Stimulated activated CD4-positive, alpha-beta T cell treated with anti-CD3 and anti-CD28 coated beads, TNF-alpha, amount 100 ng/mL, for 4 hours (primary cell): ENCODE results near the gene EXOC4.
"Not testable (repeated sequence)": the region's sequence is repeated elsewhere in the genome, so short reads cannot be mapped to it uniquely, and the experiment has no call there.

Experiments
- DNase-seq, 3 experiments: peaks; one replicate each; pipeline ENCODE4 v3.0.0-alpha.2; 2020; ENCODE audit warnings: low read depth in 3 of 3

Gene EXOC4

DNA sequence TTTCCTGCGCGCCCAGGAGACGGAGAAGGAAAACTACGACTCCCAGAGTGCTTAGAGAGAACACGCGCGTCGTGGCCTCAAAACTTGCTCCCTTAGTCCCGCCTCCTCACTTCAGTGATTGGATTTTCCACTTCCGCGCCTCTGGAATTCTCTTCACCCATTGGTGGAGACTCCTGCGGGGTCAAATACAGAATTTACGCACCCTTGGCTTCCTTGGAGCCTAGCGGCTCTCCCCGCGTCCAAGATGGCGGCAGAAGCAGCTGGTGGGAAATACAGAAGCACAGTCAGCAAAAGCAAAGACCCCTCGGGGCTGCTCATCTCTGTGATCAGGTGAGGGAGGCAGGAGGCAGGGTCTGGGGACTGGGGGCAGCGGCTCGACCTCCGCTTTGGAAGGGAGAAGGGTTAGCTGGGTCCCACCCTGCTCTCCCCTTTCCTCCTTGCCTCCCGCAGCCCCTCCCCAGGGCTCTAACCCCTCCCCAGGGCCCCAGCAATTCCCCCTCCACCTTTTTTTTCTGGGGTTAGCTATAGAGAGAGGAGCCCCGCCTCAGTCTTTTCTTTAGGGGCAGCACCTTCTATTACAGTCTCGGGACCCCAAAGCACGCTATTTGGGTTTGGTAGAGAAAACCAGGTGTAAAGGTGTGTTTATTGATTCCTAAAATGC lies at the start of gene EXOC4:
TSS of gene EXOC4 (plus strand) at position 221 of the 661 bp plus-strand sequence.
- peak; percentile 56 to 85 (median 83) for DNase-seq

DNA sequence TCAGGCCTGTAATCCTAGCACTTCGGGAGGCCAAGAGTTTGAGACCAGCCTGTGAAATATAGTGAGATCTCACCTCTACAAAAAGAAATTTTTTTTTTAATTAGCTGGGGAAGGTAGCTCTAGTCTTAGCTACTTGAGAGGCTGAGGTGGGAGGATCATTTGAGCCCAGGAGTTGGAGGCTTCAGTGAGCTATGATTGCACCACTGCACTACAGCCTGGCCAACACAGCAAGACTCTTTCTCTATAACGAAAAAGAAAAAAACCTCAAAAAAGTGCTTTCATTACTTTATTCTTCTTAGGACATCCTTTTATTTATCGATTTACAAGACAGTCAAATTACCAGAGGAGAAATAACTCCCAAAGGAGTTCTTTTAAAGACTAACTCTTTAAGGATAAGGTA lies 49.4 kb upstream of the EXOC4 start:
- DNase-seq = no peak

DNA sequence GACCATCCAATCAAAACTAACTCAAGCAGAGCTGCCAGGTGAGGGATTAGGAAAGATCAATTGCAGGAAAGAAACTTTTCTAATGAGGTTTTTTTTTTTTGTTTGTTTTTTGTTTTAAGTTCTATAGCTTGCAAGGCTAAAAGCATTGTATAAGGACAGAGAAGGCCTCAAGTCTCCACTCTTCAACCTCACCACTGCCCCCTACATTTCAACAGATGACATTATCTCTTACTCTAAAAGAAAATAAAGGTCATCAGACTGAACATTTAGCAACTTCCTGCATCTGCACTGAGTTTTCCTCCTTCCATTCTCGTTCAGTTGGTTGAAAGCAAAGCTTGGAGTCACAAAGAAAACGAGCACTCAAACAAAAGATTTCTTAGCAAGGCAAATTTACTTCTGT lies 45.2 kb upstream of the EXOC4 start:
- DNase-seq = no peak

DNA sequence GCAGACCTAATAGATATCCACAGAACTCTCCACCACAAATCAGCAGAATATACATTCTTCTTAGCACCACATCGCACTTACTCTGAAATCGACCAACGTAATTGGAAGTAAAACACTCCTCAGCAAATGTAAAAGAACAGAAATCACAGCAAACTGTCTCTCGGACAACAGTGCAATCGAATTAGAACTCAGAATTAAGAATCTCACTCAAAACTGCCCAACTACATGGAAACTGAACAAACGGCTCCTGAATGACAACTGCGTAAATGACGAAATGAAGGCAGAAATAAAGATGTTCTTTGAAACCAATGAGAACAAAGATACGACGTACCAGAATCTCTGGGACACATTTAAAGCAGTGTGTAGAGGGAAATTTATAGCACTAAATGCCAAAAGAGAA lies 42.1 kb upstream of the EXOC4 start:
- DNase-seq = not testable (repeated sequence)

DNA sequence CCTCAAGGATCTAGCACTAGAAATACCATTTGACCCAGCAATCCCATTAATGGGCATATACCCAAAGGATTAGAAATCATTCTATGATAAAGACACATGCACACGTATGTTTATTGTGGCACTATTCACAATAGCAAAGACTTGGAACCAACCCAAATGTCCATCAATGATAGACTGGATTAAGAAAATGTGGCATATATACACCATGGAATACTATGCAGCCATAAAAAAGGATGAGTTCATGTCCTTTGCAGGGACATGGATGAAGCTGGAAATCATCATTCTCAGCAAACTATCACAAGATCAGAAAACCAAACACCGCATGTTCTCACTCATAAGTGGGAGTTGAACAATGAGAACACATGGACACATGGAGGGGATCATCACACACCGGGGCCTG lies 39.1 kb upstream of the EXOC4 start:
- not testable (repeated sequence) for DNase-seq

DNA sequence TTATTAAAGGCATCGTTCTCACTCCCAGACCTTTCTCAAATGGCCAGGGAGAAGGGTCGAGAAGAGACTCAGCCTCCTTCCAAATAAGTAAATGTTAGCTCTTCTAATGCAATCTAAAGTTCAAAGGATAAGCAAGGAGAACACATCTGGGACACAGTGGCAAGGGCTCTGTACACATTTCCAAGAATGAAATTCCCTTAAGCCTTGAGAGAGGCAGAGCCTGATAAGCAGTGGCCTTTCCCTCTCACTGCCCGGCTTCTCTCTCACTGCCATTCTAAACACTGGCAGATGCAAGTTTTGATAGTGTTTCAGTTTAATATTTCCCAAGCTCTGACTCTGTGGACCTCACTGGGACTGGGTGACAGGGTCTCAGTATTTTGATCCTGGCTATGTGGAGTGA lies 35.1 kb upstream of the EXOC4 start:
- DNase-seq = no peak

DNA sequence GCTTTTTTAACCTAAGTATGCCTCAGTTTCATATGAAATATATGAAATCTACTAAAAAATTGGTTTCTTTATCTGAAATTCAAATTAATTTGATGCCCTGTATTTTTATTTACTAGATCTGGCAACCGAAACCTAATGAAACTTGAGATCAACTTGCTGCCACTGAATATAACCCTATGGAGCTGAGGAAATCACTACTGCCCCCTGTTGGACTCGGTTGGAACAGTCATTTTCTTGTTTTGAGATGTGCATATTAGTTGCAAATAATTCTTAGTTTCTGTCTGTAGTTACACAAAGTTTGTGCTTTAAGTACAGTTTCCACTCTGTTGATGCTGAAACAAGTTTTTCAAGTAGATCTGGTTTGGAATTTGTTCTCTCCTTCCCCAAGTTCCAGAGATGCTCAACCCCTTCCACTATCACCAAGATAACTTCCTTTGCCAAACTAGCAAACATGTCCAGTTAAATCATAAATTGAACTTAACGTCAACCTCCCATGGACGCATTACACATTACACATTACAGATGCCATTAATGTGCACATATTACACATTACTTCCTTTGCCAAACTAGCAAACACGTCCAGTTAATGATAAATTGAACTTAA lies 22.2 kb upstream of the EXOC4 start:
- no peak for DNase-seq

DNA sequence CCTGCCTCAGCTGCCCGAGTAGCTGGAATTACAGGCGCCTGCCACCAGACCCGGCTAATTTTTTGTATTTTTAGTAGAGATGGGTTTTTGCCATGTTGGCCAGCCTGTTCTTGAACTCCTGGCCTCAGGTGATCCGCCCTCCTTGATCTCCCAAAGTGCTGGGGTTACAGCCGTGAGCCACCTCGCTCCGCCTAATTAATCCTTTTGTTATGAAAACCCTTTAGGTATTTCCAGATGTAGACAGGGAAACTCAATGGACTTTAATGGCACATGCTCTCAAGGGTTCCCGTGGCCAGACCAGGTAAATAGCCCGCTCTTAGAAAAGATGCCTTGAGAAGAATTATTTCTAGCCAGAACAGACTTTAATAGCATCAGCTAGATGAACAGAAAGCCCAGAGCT lies 19.7 kb upstream of the EXOC4 start:
- DNase-seq = no peak

DNA sequence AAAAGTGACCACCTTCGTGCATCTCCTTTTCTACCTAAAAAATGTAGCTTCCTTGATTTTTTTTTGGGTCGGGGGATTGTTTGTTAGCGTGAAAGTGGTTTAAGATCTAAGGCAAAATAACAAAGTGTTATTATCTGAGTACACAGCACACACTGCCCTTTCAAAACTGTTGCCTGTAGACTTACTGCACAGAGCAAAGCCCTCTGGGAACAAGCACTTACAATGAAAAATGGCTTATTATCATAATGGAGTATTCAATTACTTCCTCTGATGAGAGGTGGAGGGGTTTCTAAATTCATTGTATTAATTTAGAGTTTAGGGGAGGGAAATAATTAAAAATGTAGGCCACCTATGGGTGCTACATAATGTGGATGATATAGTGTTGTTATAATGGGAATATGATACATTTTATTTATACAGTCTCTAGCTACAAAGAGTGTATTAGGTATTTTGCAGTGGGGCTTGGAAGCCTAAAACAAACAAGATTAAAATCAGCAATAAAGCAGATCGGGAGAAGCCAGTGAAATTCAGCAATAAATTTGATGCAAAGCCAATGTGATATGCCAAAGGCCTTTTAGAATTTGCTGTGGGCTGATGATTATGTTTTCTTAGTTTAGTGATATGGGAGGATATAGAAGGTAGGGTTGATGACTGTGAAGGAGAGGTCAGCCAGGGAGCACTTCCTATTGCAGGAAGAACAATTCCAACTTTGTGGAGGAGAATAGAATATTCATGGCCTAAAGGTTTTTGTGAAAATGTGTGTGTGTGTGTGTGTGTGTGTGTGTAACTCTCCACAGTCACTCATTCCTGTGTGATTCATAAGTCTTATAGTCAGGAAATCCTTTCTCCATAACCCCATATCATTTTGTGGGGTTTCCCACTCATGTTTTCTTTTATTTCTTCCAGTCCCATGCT lies 17.7 kb upstream of the EXOC4 start:
- no peak for DNase-seq

DNA sequence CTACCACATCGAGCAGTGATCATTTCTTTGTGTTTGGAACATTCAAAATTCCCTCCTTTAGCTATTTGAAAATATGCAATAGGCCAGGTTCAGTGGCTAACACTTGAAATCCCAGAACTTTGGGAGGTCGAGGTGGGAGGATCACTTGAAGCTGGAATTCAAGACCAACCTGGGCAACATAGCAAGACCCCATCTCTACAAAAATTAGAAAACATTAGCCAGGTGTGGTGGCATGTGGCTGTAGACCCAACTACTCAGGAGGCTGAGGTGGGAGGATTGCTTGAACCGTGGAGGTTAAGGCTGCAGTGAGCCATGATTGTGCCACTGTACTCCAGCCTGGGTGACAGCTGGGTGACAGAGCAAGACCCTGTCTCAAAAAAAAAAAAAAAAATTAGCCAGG lies 15.3 kb upstream of the EXOC4 start:
- no peak for DNase-seq

DNA sequence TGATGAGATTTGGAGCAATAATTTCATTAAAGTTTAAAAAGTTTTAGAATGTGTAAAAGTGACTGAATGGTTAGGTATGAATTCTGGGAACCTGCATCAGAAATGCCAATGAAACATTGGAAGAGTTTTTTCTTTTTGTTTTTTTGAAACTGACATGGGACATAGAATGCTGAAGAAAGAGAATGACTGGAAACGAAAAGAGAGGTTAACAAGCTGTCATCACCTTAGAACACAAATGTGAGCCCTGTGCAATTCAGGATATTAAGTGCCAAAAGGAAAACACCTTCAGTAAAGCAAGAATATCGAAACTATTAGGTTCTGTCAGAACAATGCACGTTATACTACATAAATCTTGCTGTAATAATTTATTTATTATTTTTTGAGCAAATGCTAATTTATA lies 12.6 kb upstream of the EXOC4 start:
- no peak for DNase-seq

DNA sequence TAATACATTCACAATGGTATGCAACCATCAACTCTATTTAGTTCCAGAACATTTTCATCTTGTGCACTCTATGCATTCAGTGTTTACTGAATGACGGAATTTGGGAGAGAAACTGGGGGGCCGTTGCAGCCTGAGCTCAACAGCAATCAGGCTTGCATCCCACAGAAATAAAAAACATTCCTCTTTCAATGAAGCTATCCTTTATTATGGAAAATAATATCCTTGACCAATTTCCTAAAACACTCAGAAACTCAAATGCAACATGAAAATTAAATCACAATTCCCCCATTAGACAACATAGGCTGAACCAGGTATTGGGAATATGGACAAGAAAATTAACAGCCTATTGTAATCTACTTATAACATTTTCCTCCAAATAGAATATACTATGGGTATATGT lies 6.3 kb upstream of the EXOC4 start:
- no peak for DNase-seq

DNA sequence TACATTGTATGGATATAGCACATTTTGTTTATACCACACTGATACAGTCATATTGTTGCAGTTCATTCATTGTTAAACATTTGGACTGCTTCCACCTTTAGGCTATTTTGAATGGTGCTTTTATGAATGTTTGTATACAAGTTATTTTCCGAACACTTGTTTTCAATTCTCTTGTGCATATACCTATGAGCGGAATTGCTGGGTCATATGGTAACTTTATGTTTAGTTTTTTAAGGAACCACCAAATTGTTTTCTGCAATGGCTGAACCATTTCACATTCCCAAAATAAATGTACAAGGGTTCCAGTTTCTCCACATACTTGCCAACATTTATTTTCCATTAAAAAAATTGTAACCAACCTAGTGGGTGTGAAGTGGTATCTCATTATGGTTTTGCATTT lies 4.0 kb upstream of the EXOC4 start:
- no peak for DNase-seq

DNA sequence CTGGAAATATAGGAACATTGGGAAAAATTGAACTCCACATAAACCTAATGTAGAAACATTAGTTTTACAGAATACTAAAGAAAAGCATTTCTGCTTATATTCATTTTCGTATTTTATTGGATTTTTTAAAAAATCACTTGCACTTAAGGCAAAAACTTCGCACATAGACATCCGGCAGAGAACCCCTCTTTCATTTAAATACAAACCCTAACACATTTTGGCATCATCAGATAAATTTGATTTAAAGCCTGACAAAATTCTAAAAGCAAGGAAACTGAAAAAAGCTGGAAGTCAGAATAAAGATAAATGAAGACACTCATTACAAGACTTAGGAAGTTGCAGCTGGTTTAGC lies 396 bp upstream of the EXOC4 start:
- DNase-seq = no peak

DNA sequence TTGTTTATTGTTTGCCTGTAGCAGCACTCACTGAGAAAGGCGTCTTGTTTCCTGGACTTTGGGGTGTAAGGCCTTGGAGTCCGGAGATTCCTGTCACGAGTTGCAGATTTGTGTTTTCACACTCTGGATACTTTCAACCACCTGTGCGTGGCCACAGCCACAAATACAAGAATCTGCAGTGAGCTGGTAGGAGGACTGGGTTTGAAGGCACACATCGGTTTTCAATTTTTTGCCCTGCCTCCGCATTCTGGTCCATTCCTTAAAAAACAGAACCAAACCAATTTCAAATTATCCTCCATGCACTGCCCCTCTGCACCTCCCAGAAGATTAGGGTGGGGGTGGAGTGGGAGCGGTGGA lies 619 bp downstream of the EXOC4 start:
- DNase-seq = no peak

DNA sequence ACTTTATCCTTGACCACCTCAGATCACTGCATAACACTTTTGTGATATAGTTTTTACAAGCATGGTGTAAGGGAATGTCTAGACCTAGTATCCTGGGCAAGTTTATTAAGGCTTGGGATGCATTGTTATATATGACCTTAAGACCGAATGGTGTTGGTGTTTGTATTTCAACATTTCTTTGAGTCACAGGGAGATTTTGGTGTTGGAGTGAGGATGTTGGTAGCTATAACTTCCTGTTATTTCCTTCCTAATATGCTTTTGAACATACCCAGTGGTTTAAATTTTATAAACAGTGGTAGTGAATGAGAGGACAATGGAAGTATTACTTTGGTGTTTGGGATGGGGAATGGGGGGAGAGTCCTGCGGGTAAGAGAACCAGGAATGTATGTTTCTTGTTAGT lies 2.6 kb downstream of the EXOC4 start:
- DNase-seq = no peak

DNA sequence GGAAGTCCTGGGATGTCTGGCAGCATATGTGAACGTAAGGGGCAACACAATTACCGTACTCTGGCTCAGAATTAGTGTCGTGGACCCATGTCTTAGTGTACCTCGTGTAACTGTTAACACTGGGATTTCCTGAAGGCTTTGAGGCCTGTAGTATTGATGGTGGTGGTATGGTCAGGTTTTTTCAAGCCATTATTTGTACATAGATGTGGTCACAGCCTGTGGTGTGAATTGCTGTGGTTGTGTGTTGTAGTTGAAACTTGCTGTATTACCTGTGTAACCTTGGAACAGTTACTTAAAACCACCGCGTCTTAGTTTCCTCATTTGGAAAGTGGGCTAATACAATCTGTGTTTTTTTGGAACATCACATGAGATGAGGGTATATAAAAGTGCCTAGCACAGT lies 5.3 kb downstream of the EXOC4 start:
- no peak for DNase-seq

DNA sequence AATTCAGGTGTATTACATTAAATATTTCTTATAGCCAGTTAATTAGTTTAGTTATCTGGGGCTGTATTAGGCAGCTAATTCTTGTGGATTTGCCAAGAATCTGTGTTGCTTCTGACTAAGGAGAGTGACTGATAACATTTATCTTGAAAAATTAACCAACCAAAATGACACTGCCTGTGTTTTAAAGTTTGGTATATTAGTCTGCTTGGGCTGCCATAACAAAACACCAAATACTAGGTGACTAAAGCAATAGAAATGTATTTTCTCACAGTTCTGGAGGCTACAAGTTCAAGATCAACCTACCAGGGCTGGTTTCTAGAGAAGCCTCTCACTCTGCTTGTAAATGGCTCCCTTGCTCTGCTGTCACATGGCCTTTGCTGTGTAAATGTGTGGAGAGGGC lies 12.9 kb downstream of the EXOC4 start:
- DNase-seq = no peak

DNA sequence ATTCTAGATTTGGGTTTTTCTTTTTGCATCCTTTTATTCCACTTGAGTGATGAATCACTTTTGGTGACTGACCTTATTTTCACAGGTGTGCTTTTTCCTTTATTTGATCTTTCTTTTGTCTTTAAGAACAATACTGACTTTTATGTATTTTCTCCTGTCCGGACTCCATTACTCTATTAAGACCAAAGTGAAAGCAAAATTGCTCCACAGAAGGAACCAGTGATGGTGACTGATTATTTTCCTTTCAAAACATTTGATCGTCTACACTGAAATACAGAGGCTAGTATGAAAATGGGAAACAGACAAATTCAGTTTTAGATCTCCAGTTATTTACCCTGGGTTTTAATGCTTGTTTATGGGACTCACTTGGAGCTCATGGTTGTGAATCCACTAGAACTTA lies 15.5 kb downstream of the EXOC4 start:
- DNase-seq = no peak

DNA sequence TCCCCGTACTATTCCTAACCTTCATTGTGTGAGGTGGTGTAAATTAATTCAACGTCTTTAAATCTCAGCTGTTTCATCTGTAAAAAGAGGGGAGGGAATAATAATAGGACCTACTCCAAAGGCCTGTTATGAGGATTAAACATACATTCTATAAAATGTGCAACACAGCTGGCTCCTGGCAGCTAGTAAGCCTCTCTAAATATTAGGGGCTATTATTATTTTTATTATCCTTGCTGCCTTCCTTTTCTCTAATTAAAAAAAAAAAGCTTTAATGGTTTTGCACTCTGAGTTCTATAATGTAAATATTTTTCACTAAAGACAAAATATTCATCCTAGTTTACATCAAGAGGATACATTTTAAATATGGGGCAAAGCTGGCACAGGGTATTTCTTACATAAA lies 19.5 kb downstream of the EXOC4 start:
- no peak for DNase-seq

DNA sequence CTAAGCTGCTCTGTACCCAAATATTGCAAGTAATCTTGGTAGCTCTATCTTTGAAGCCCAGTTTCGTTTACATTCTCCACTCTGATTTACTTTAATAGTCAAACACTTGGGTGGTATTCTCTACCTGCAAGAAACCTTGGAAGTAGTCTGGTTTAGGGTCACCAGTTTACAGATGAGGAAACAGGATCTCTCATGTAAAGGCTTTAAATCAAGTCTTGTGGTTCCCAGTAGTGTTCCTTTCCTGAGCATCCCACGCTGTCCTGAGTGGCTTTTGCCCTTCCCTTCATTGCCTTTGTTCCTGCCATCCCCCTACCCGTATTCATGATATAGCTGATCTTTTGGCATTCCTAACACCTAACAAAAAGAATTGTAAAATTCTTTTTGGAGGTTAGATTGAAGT lies 20.3 kb downstream of the EXOC4 start:
- no peak for DNase-seq

DNA sequence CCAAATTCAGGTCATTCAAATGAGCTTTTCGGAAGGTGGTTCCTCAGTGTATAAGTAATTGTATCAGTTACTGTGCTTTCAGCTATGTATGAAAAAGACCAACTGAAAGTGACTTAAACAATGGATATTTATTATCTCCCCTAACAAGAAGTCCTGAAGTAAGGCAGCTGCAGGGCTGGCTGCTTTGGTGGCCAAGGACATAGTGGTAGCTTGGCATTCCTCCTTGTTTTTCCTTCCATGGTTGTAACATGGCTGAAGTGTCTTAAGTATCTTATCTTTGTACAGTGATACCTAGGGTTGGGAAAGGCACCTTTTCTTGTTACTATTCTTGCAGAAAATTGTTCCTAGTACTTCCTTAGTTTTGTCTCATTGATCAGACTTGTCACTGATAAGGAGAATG lies 21.4 kb downstream of the EXOC4 start:
- DNase-seq = no peak

DNA sequence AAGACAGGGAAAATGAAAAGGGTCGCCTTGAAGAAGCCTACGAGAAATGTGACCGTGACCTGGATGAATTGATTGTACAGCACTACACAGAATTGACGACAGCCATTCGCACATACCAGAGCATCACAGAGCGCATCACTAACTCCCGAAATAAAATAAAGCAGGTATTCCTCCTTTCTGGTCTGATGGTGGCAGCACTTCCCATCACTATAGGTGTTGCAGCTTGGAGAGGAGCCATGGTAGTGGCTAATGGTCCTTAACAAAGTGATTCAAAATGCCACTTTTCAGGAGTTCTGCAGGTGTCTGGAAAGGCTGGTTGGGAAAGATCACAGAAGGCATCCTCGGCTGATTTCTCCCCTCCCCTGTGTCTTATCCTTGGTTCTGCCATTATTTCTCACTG lies 22.1 kb downstream of the EXOC4 start:
- DNase-seq = no peak
